ENCODE measurements around the gene ASS1.

DNA sequence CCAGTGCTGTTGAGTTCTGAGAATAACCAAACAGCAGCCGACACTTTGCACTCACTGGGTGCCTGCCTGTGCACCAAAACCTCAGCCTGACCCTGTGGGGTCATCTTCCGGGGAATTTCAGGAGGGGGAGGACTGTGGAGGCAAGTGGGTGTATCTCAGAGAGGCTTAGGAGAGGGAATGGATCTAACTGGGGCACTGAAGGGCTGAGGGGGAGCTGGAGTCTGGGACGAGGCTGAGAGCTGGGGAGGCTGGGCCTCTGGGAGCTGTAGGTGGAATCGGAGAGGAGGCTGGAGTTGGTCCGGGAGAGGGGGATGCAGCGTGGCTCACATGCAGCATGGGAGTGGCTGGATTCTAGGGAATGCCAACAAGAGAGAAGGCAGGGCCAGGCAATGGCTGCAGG lies 14.9 kb upstream of the ASS1 start:
- TF ChIP-seq, protein P1, sequence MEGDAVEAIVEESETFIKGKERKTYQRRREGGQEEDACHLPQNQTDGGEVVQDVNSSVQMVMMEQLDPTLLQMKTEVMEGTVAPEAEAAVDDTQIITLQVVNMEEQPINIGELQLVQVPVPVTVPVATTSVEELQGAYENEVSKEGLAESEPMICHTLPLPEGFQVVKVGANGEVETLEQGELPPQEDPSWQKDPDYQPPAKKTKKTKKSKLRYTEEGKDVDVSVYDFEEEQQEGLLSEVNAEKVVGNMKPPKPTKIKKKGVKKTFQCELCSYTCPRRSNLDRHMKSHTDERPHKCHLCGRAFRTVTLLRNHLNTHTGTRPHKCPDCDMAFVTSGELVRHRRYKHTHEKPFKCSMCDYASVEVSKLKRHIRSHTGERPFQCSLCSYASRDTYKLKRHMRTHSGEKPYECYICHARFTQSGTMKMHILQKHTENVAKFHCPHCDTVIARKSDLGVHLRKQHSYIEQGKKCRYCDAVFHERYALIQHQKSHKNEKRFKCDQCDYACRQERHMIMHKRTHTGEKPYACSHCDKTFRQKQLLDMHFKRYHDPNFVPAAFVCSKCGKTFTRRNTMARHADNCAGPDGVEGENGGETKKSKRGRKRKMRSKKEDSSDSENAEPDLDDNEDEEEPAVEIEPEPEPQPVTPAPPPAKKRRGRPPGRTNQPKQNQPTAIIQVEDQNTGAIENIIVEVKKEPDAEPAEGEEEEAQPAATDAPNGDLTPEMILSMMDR (IDR thresholded peaks at IDR 0.05; ENCODE audit: low read depth, low read length, poor library complexity, severe bottlenecking): no peak
- no peak for TF ChIP-seq EZH2phosphoT487 (IDR thresholded peaks at IDR 0.05; ENCODE audit: borderline replicate concordance, low read length)
